BJ (cell line): ENCODE results near the gene PRR16. TPM values are rescaled to one million over a fixed set of nuclear protein-coding genes. Genes with fewer than 3 reads are reported as not detected.
A peak's percentile ranks its signal among the peaks of the same experiment; 100 is the strongest.

Source experiments
- CTCF ChIA-PET: fragments of 350-600 bp; formaldehyde crosslinking; extraction: SDS; loops from one replicate; lab custom pipeline; 2021; ENCODE audit warnings: antibody characterized with exemption, inconsistent platforms; lab: Yijun Ruan, JAX
- POLR2A ChIA-PET: fragments of 300-600 bp; sonication (Branson Sonifier 250); formaldehyde crosslinking; extraction: SDS; loops from one replicate; lab custom pipeline; 2021; ENCODE audit warnings: antibody characterized with exemption; lab: Charles Lee
- DNase-seq: peaks from one replicate; pipeline ENCODE4 v3.0.0-alpha.2; 2011; ENCODE audit warnings: low read depth
- H3K27me3 ChIP-seq: 2 replicates; pipeline ENCODE4 v1.6.0; 2011; ENCODE audit warnings: low read length; ENCODE audit not compliant: control insufficient read depth, insufficient read depth
- H3K36me3 ChIP-seq: 2 replicates; pipeline ENCODE4 v1.5.1; 2011; ENCODE audit warnings: low read length; ENCODE audit not compliant: control insufficient read depth, insufficient read depth
- H3K4me3 ChIP-seq: 2 replicates; pipeline ENCODE4 v1.5.1; 2011; ENCODE audit warnings: low read depth, mild to moderate bottlenecking, control low read depth, low read length
- CTCF ChIP-seq: IDR thresholded peaks from 2 replicates; pipeline ENCODE4 v1.5.1; 2011; ENCODE audit warnings: low read depth, mild to moderate bottlenecking, control low read depth, inconsistent platforms, low read length, moderate library complexity; ENCODE audit not compliant: insufficient read depth
- polyA plus RNA-seq: library from polyadenylated mRNA; depleted of rRNA; stranded (reverse); fragments of >200 nt; gene quantifications from 2 replicates; pipeline ENCODE4 v1.2.3, GENCODE V29; 2011

The PRR16 gene
- polyA plus RNA-seq, 1 experiment = 48.7 TPM

GRCh38 chr5:120614531-120615180 lies 150.6 kb downstream of the PRR16 start:
- Histone ChIP-seq H3K36me3 (no peaks in the 10 kb centered on the region), H3K27me3 (no peaks in the 10 kb centered on the region), H3K4me3 (no peak overlapping the region)
- DNase-seq = no peak
- TF ChIP-seq CTCF = no peak
- ChIA-PET POLR2A (no interaction called here), CTCF (interaction anchor here (0.7 kb wide), 1 partner anchor 69 kb away, joined by 3 read pairs; no protein-coding TSS in a partner anchor)

GRCh38 chr5:120615967-120616645 lies 152.0 kb downstream of the PRR16 start:
- ChIA-PET CTCF (interaction anchor here (0.5 to 0.6 kb wide), 2 partner anchors 112 to 1419 kb away, joined by 3 to 5 read pairs; no protein-coding TSS in a partner anchor), POLR2A (no interaction called here)
- no peaks in the 10 kb centered on the region for H3K27me3 ChIP-seq
- H3K36me3 ChIP-seq = no peaks in the 10 kb centered on the region
- DNase-seq = peak; percentile 49
- TF ChIP-seq CTCF = no peak
- no peak overlapping the region for H3K4me3 ChIP-seq

GRCh38 chr5:120621339-120621738 lies 157.2 kb downstream of the PRR16 start:
- TF ChIP-seq CTCF = no peak
- Histone ChIP-seq H3K36me3 (no peaks in the 10 kb centered on the region), H3K4me3 (no peak overlapping the region), H3K27me3 (no peaks in the 10 kb centered on the region)
- POLR2A ChIA-PET = no interaction called here
- CTCF ChIA-PET = no interaction called here
- no peak for DNase-seq

- no peak for TF ChIP-seq CTCF
- ChIA-PET CTCF (no interaction called here), POLR2A (no interaction called here)
- DNase-seq = no peak
- Histone ChIP-seq H3K27me3 (no peaks in the 10 kb centered on the region), H3K36me3 (no peaks in the 10 kb centered on the region; the same call in 1 of the 2 replicates), H3K4me3 (peak overlapping the region; percentile 16)
Observed at GRCh38 chr5:120624021-120624563, 160.0 kb downstream of the PRR16 start.

GRCh38 chr5:120628156-120628555 lies 164.1 kb downstream of the PRR16 start:
- no peak for TF ChIP-seq CTCF
- no peaks in the 10 kb centered on the region for H3K27me3 ChIP-seq
- H3K4me3 ChIP-seq = no peak overlapping the region
- H3K36me3 ChIP-seq = no peaks in the 10 kb centered on the region; the same call in 1 of the 2 replicates
- ChIA-PET CTCF (no interaction called here), POLR2A (no interaction called here)
- DNase-seq = no peak
